ENCODE data around the gene RASGRP4. TPM values are rescaled to one million over a fixed set of nuclear protein-coding genes. Genes with fewer than 3 reads are reported as not detected.
A peak's percentile ranks its signal among the peaks of the same experiment; 100 is the strongest.
"Not testable (repeated sequence)": the region's sequence is repeated elsewhere in the genome, so short reads cannot be mapped to it uniquely, and the experiment has no call there.

Gene RASGRP4
- total RNA-seq, 1 experiment from 2014 or later: not detected

- in situ Hi-C loops (cut with HindIII; ENCODE audit: low pct_unique_long_range_greater_than_20kb, low sequenced_read_pairs): no loop called here
Observed at GRCh38 chr19:38429055-38429810, 3.2 kb upstream of the RASGRP4 start.

DNA sequence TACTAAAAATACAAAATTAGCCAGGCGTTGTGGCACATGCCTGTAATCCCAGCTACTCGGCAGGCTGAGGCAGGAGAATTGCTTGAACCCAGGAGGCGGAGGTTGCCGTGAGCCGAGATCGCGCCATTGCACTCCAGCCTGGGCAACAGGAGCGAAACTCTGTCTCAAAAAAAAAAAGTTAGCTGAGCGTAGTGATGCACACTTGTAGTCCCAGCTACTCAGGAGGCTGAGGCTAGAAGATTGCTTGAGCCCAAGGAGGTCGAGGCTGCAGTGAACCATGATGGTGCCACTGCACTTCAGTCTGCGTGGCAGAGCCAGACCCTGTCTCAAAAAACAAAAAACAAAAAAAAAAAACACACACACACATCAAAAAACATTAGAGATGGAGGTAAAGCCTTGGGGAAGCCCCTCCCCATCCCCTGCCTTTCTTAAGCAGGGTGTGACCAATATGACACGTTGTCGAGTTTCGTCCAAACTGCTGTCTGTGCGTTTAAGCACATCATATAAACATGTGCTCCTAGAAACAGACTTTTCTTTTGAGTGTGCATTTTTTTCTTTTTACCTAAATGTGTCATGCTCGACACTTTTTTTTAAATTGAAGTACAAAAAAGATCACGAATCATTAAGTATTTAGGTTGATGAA is 1.1 kb upstream of the RASGRP4 start:
- DNase-seq (ENCODE audit: low read depth, low spot score); in situ Hi-C loops (cut with HindIII; ENCODE audit: low pct_unique_long_range_greater_than_20kb, low sequenced_read_pairs): not testable (repeated sequence)

More at GRCh38 chr19:38429055-38429810, 3.2 kb upstream of the RASGRP4 start:
- DNase-seq (ENCODE audit: low read depth, low spot score): no peak

GRCh38 chr19:38425222-38425809 is 703 bp downstream of the RASGRP4 start:
- no peak for DNase-seq (ENCODE audit: low read depth, low spot score)
- in situ Hi-C loops (cut with HindIII; ENCODE audit: low pct_unique_long_range_greater_than_20kb, low sequenced_read_pairs): no loop called here

DNA sequence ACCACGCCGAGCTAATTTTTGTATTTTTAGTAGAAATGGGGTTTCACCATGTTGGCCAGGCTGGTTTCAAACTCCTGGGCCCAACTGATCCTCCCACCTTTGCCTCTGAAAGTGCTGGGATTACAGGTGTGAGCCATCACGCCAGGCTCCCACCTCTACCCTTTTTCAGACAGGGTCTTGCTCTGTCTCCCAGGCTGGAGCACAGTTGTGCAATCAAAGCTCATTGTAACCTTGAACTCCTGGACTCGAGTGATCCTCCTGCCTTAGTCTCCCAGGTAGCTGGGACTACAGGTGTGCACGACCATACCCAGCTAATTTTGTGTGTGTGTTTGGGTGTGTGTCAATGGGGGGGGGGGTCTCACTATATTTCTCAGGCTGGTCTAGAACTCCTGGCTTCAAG is 1.7 kb downstream of the RASGRP4 start:
- DNase-seq (ENCODE audit: low read depth, low spot score): no peak
- in situ Hi-C loops (cut with HindIII; ENCODE audit: low pct_unique_long_range_greater_than_20kb, low sequenced_read_pairs): no loop called here

DNA sequence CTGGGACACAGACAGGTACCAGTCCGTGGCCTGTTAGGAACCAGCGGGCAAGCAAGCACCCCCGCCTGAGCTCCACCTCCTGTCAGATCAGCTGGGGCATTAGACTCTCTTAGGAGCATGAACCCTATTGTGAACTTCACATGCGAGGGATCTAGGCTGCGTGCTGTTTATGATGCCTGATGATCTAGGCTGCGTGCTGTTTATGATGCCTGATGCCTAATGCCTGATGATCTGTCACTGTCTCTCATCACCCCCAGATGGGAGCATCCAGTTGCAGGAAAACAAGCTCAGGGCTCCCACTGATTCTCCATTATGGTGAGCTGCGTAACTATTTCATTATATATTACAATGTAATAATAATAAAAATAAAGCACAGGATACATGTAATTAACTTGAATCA is 3.6 kb downstream of the RASGRP4 start:
- in situ Hi-C loops (cut with HindIII; ENCODE audit: low pct_unique_long_range_greater_than_20kb, low sequenced_read_pairs): no loop called here

DNA sequence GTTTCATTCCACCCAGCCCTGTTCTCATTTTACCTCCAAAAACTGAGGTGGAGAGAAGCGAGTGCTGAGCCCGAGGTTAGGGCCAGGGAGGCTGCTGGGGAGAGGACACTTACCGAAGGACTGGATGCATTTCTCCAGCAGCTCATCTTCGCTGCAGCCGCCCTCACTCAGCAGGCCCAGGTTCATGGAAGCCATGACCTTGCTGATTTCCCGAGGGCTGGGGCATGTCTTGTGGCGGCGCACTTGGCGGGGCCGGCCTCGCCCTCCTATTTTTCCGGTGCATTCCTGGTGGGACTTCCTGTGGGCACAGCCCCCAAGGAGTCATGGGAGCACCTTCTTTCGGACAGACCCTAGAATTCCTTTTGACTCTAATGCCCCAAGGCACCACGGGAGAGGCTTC is 4.2 kb downstream of the RASGRP4 start:
- no peak for DNase-seq (ENCODE audit: low read depth, low spot score)
- in situ Hi-C loops (cut with HindIII; ENCODE audit: low pct_unique_long_range_greater_than_20kb, low sequenced_read_pairs): no loop called here

More for the DNA sequence above, 3.6 kb downstream of the RASGRP4 start:
- DNase-seq (ENCODE audit: low read depth, low spot score): no peak

GRCh38 chr19:38420935-38421334 is 5.1 kb downstream of the RASGRP4 start:
- DNase-seq (ENCODE audit: low read depth, low spot score): no peak
- in situ Hi-C loops (cut with HindIII; ENCODE audit: low pct_unique_long_range_greater_than_20kb, low sequenced_read_pairs): no loop called here

- in situ Hi-C loops (cut with HindIII; ENCODE audit: low pct_unique_long_range_greater_than_20kb, low sequenced_read_pairs): no loop called here
- DNase-seq (ENCODE audit: low read depth, low spot score): peak; percentile 66
Observed at GRCh38 chr19:38417544-38418506, 8.2 kb downstream of the RASGRP4 start.

GRCh38 chr19:38417146-38417543 is 8.9 kb downstream of the RASGRP4 start:
- in situ Hi-C loops (cut with HindIII; ENCODE audit: low pct_unique_long_range_greater_than_20kb, low sequenced_read_pairs): no loop called here
- DNase-seq (ENCODE audit: low read depth, low spot score): no peak

DNA sequence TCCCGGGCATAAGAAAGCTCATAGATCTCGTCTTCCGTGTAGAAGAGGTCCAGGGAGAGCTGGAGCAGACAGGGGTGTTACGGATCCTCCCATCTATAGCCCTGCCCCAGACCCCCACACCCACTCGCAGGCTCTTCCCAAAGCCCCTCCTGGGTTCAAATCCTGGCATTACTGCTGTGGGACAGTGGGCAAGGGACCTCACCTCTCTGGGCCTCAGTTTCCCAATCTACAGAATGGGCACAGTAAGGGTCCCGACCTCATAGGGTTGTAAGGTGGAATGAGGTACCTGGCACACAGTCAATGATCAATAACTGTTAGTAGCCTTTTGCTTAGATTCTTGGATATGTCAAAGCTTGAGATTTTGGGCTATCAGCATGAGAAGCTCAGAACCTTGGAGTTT is 12.6 kb downstream of the RASGRP4 start:
- no peak for DNase-seq (ENCODE audit: low read depth, low spot score)
- in situ Hi-C loops (cut with HindIII; ENCODE audit: low pct_unique_long_range_greater_than_20kb, low sequenced_read_pairs): no loop called here

GRCh38 chr19:38412961-38413360 is 13.1 kb downstream of the RASGRP4 start:
- in situ Hi-C loops (cut with HindIII; ENCODE audit: low pct_unique_long_range_greater_than_20kb, low sequenced_read_pairs): no loop called here

GRCh38 chr19:38412491-38412890 is 13.5 kb downstream of the RASGRP4 start:
- in situ Hi-C loops (cut with HindIII; ENCODE audit: low pct_unique_long_range_greater_than_20kb, low sequenced_read_pairs): no loop called here
- no peak for DNase-seq (ENCODE audit: low read depth, low spot score)

More at GRCh38 chr19:38412961-38413360, 13.1 kb downstream of the RASGRP4 start:
- no peak for DNase-seq (ENCODE audit: low read depth, low spot score)

GRCh38 chr19:38411898-38412297 is 14.1 kb downstream of the RASGRP4 start:
- DNase-seq (ENCODE audit: low read depth, low spot score); in situ Hi-C loops (cut with HindIII; ENCODE audit: low pct_unique_long_range_greater_than_20kb, low sequenced_read_pairs): not testable (repeated sequence)

- DNase-seq (ENCODE audit: low read depth, low spot score): no peak
- in situ Hi-C loops (cut with HindIII; ENCODE audit: low pct_unique_long_range_greater_than_20kb, low sequenced_read_pairs): no loop called here
Observed at GRCh38 chr19:38411041-38411712, 14.8 kb downstream of the RASGRP4 start.

DNA sequence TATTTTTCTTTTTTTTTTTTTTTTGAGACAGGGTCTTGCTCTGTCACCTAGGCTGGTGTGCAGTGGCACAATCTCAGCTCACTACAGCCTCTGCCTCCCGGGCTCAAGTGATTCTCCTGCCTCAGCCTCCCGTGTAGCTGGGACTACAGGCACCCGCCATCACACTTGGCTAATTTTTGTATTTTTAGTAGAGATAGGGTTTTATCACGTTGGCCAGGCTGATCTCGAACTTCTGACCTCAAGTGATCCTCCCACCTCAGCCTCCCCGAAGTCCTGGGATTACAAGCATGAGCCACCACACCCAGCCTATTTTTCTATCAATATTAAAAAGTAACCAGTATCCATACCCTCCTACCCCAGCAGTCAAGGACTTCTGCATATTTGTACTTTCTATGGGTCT is 15.6 kb downstream of the RASGRP4 start:
- in situ Hi-C loops (cut with HindIII; ENCODE audit: low pct_unique_long_range_greater_than_20kb, low sequenced_read_pairs); DNase-seq (ENCODE audit: low read depth, low spot score): not testable (repeated sequence)

DNA sequence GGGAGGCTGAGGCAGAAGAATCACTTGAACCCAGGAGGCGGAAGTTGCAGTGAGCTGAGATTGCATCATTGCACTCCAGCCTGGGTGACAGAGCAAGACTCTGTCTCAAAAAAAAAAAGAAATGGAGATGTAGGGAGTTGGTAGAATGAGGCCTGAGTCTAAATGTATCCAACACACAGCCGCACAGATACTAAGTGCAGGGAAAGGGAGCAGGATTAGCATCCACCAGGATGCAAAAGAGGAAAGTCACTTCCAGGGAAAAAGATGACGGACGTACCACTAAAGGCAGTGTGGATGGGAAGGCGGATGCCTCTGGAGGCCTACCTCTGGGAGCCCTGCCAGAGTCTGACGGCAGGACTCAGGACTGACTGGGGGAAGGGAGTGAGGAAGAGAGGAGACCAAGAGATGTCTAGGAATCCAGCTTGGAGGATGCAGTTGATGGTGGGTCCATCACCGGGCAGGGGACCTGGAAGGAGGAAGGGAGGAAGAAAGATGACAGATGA is 16.3 kb downstream of the RASGRP4 start:
- DNase-seq (ENCODE audit: low read depth, low spot score): no peak
- in situ Hi-C loops (cut with HindIII; ENCODE audit: low pct_unique_long_range_greater_than_20kb, low sequenced_read_pairs): no loop called here

GRCh38 chr19:38405276-38405675 is 20.7 kb downstream of the RASGRP4 start:
- DNase-seq (ENCODE audit: low read depth, low spot score): no peak
- in situ Hi-C loops (cut with HindIII; ENCODE audit: low pct_unique_long_range_greater_than_20kb, low sequenced_read_pairs): no loop called here

Data from SK-MEL-5 (cell line).